GM12878 (cell line): ENCODE measurements around the gene ZNF692. TPM values are rescaled to one million over a fixed set of nuclear protein-coding genes. Genes with fewer than 3 reads are reported as not detected.

Source experiments
- ATF3 ChIP-seq: IDR thresholded peaks from 2 replicates; pipeline ENCODE4 v1.6.1; 2011; ENCODE audit warnings: low read depth, mild to moderate bottlenecking, low read length, moderate library complexity, borderline replicate concordance; ENCODE audit errors: extremely low read depth
- BCL3 ChIP-seq: IDR thresholded peaks from 2 replicates; pipeline ENCODE4 v1.6.1; 2011; ENCODE audit warnings: borderline replicate concordance, low read depth, mild to moderate bottlenecking, moderate library complexity, low read length; ENCODE audit not compliant: insufficient read depth, poor library complexity, severe bottlenecking
- BHLHE40 ChIP-seq, 2 experiments: fragments of 450-650 bp in 1 of 2; IDR thresholded peaks; 2 replicates each; pipeline ENCODE4 v1.6.1; 2011 to 2017; ENCODE audit warnings: low read depth in 2 of 2, borderline replicate concordance in 1 of 2, improper control_type of control experiment in 1 of 2, low read length in 1 of 2, mild to moderate bottlenecking in 1 of 2
- E2F8 ChIP-seq: fragments of 450-650 bp; IDR thresholded peaks from 2 replicates; pipeline ENCODE4 v1.6.1; 2018; ENCODE audit warnings: mild to moderate bottlenecking, low read depth, moderate library complexity; ENCODE audit not compliant: partially characterized antibody
- ELK1 ChIP-seq: IDR thresholded peaks from 2 replicates; pipeline ENCODE4 v1.6.1; 2012; ENCODE audit warnings: low read depth, low read length, improper control_type of control experiment
- ETV6 ChIP-seq, 2 experiments: fragments of 450-650 bp in 1 of 2; IDR thresholded peaks in 1 of 2; conservative IDR thresholded peaks in 1 of 2; 2 replicates each; pipeline ENCODE4 v1.6.1; 2014; ENCODE audit warnings: antibody characterized with exemption in 1 of 2, borderline replicate concordance in 1 of 2, low read depth in 1 of 2, mild to moderate bottlenecking in 1 of 2, moderate library complexity in 1 of 2
- GATAD2B ChIP-seq: fragments of 450-650 bp; conservative IDR thresholded peaks from 2 replicates; pipeline ENCODE4 v1.6.1; 2017; ENCODE audit warnings: low read depth, mild to moderate bottlenecking, moderate library complexity
- HDGF ChIP-seq: fragments of 450-650 bp; IDR thresholded peaks from 2 replicates; pipeline ENCODE4 v1.6.1; 2016; ENCODE audit warnings: antibody characterized with exemption
- MEF2B ChIP-seq: fragments of 450-650 bp; IDR thresholded peaks from 2 replicates; pipeline ENCODE4 v1.6.1; 2018; ENCODE audit warnings: mild to moderate bottlenecking, moderate library complexity; ENCODE audit not compliant: partially characterized antibody, poor library complexity, severe bottlenecking
- PML ChIP-seq: IDR thresholded peaks from 2 replicates; pipeline ENCODE4 v1.6.1; 2012; ENCODE audit warnings: low read length, inconsistent platforms
- SIN3A ChIP-seq: IDR thresholded peaks from 2 replicates; pipeline ENCODE4 v1.6.1; 2012; ENCODE audit warnings: low read depth, low read length, improper control_type of control experiment
- STAT1 ChIP-seq: fragments of 450-650 bp; conservative IDR thresholded peaks from 2 replicates; pipeline ENCODE4 v1.6.1; 2014; ENCODE audit warnings: antibody characterized with exemption, mild to moderate bottlenecking
- TCF12 ChIP-seq: IDR thresholded peaks from 2 replicates; pipeline ENCODE4 v1.6.1; 2011; ENCODE audit warnings: low read depth, mild to moderate bottlenecking, low read length
- ZBTB33 ChIP-seq: fragments of 450-650 bp; IDR thresholded peaks from 2 replicates; pipeline ENCODE4 v1.6.1; 2017; ENCODE audit warnings: mild to moderate bottlenecking
- ZNF687 ChIP-seq: fragments of 450-650 bp; IDR thresholded peaks from 2 replicates; pipeline ENCODE4 v1.6.1; 2017; ENCODE audit warnings: mild to moderate bottlenecking, moderate library complexity
- polyA plus RNA-seq, 11 experiments: library from polyadenylated mRNA; depleted of rRNA in 4 of 11; unstranded in 6 of 11; stranded (reverse) in 5 of 11; fragments of >200 nt; fragmentation: Nextera tagmentation in 4 of 11; fragmentation: Illumina TruSeq in 1 of 11; extraction: Ambion mirVana in 4 of 11; extraction: Trizol in 1 of 11; gene quantifications; 1 replicate in 1 of 11; 2 replicates in 10 of 11; pipeline versions ENCODE4 v1.2.1 to v1.2.3, GENCODE V29; 2011 to 2016; ENCODE audit warnings: inconsistent platforms in 2 of 11, missing spikeins in 2 of 11, low read depth in 1 of 11
- total RNA-seq, 4 experiments: library from RNA; depleted of rRNA in 3 of 4; stranded (reverse); fragments of >200 nt in 3 of 4; fragmentation: Illumina TruSeq in 1 of 4; extraction: Trizol in 1 of 4; gene quantifications; 2 replicates each; pipeline versions ENCODE4 v1.2.1 to v1.2.3, GENCODE V29; 2013 to 2021

ZNF692 gene
- total and polyA plus RNA-seq, 10 of the 15 experiments (the other 5 are each of a cell fraction or from before 2014, with no cell fraction given) = 5.3 to 76.6 (median 36.9) TPM

- TF ChIP-seq BHLHE40 (IDR thresholded peaks at IDR 0.05; ENCODE audit: borderline replicate concordance in 1 of 2, low read depth in 2 of 2, low read length in 1 of 2) (peak in 1 of 2 experiments; percentile 21; a peak in 1 of 4 replicates), E2F8 (peak; percentile 35), ATF3 (no peak), ZNF687 (no peak), BCL3 (no peak), ELK1 (no peak), GATAD2B (no peak), ZBTB33 (no peak), STAT1 (no peak), TCF12 (peak; percentile 12; the same call in 1 of the 2 replicates), ETV6 (conservative IDR thresholded peaks at IDR 0.05 in 1 of 2, IDR thresholded peaks at IDR 0.05 in 1 of 2; ENCODE audit: borderline replicate concordance in 1 of 2, low read depth in 1 of 2) (no peak), SIN3A (peak; percentile 14), PML (no peak), HDGF (0 out of 2 replicates have a peak, but pooled peaks have one; percentile 65), MEF2B (peak; percentile 45)
Measured at GRCh38 chr1:248858096-248858890, 592 bp downstream of the ZNF692 start (continued).
